Measurements from ENCODE around the gene TTC21A.

Gene TTC21A

DNA sequence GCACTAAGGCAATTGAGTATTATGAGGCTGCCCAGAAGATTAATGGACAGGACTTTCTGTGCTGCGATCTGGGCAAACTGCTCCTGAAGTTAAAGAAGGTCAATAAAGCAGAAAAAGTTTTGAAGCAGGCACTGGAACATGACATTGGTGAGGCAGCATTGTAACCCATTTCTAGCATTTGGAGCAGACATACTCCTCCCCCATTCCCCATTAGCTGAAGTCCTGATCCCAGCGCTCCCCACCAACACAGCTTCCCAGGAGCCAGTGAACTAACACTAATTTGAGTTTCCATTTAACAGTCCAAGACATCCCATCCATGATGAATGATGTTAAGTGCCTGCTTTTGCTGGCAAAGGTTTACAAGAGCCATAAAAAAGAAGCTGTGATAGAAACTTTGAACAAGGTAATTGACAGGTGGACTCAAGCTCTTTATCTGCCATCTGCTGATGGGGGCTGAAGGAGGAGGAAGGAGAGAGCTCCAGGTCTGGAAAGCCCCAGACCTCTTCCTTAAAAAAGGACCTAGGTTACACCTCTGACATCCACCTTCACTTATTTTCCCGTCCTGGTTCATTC, 23.3 kb downstream of the TTC21A start:
- H3K36me3 ChIP-seq (replicated peaks) = no peaks in the 10 kb centered on the region
- no peak overlapping the region for H3K4me3 ChIP-seq
- in situ Hi-C loops (cut with MboI; ENCODE audit: low sequenced_read_pairs) = no loop called here
- no peaks in the 10 kb centered on the region for H3K4me1 ChIP-seq
- no peak for DNase-seq (ENCODE audit: low spot score in 2 of 2)
- no peaks in the 10 kb centered on the region for H3K27me3 ChIP-seq (ENCODE audit: low read depth)
- H3K9me3 ChIP-seq = no peaks in the 10 kb centered on the region

- DNase-seq (ENCODE audit: low spot score in 2 of 2) = no peak
- Histone ChIP-seq H3K4me3 (no peak overlapping the region), H3K4me1 (no peaks in the 10 kb centered on the region), H3K36me3 (replicated peaks) (no peaks in the 10 kb centered on the region), H3K27me3 (ENCODE audit: low read depth) (no peaks in the 10 kb centered on the region), H3K9me3 (no peaks in the 10 kb centered on the region)
- in situ Hi-C loops (cut with MboI; ENCODE audit: low sequenced_read_pairs) = no loop called here
Measured at GRCh38 chr3:39132096-39133092, 24.9 kb downstream of the TTC21A start.

DNA sequence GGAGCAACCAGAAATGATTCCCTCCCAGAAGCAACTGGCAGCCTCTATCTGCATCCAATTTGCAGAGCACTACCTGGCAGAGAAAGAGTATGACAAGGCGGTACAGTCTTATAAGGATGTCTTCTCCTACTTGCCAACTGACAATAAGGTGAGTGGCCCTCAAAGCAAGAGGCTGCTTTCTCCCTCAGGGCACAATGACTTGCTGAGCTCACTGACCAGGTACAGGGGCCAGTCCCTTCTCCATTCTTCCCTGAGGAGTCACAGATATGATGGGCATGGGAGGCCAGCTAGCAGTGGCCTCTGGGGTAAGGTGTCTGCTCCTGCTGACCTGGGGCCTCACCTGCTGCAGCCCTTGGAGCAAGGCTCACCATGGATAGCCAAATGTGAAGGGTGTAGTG, 25.6 kb downstream of the TTC21A start:
- Histone ChIP-seq H3K4me3 (no peak overlapping the region), H3K9me3 (no peaks in the 10 kb centered on the region), H3K36me3 (replicated peaks) (no peaks in the 10 kb centered on the region), H3K27me3 (ENCODE audit: low read depth) (no peaks in the 10 kb centered on the region), H3K4me1 (no peaks in the 10 kb centered on the region)
- in situ Hi-C loops (cut with MboI; ENCODE audit: low sequenced_read_pairs) = no loop called here
- DNase-seq (ENCODE audit: low spot score in 2 of 2) = no peak

DNA sequence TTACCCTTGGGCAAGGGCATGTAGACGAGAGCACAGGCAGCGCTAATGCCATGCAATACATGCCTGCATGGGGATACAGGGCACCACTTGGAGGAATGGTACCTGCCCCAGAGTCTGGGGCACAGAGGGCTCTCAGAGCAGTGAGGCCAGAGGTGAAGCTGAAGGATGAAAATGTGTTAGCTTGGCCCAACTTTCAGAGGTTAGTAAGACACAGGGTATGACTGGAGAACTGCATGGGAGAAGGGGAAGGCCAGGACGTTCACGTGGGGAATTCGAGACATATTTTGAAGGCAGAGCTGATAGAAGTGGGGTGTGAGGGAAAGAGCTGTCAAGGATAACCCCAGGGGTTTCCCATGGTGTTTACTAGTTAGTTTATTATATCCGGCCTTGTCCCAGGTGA, 26.3 kb downstream of the TTC21A start:
- in situ Hi-C loops (cut with MboI; ENCODE audit: low sequenced_read_pairs) = no loop called here
- Histone ChIP-seq H3K27me3 (ENCODE audit: low read depth) (no peaks in the 10 kb centered on the region), H3K36me3 (replicated peaks) (no peaks in the 10 kb centered on the region), H3K9me3 (no peaks in the 10 kb centered on the region), H3K4me3 (no peak overlapping the region), H3K4me1 (no peaks in the 10 kb centered on the region)
- no peak for DNase-seq (ENCODE audit: low spot score in 2 of 2)

DNA sequence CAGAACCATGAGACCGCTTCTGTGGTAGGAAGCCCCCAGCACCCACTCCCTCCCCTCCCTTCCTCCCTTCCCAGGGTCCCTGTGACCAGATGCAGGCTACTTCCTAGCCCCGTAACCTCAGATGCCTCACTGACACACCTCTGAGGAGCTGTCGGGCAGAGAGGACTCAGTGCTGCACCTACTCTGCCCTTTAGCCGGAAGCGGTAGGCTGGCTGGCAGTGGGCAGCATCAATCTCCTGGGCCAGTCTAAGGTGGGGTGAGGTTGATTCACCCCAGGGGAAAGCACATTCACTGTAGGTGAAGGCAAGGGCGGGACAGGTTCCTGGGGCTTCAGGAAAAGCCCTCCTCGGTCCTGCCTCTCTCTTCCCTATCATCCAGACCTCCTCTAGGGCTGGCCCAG, 26.8 kb downstream of the TTC21A start:
- H3K36me3 ChIP-seq (replicated peaks) = no peaks in the 10 kb centered on the region
- DNase-seq (ENCODE audit: low spot score in 2 of 2) = no peak
- no peaks in the 10 kb centered on the region for H3K4me1 ChIP-seq
- H3K27me3 ChIP-seq (ENCODE audit: low read depth) = no peaks in the 10 kb centered on the region
- H3K4me3 ChIP-seq = no peak overlapping the region
- in situ Hi-C loops (cut with MboI; ENCODE audit: low sequenced_read_pairs) = no loop called here
- H3K9me3 ChIP-seq = no peaks in the 10 kb centered on the region

DNA sequence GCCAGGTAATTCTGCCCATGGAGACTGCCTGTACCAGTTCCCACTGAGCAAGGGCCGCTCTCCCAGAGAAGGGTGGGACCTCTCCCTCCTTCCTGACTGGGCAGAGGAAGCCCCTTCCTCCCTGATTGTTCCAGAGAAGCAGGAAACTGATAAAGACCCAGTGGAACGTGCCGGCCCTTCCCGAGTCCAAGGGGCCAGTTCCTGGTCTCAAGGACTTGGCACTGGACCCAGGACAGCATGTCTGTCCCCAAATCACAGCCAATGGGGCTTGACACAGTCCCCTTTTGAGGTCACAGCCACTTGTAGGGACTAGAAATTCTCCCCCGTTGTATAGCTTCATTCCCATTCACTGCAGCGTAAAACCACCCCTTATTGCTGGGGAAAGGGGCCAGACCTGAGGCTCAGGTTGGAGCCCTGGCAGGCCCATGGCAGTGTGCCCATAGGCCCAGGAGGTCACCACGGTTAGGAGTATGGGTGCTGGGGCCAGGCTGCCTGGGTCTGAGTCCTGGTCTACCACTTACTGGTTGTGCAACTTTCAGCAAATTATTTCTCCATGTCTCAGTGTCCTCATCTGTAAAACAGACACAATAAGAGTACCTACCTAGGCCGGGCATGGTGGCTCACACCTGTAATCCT, 27.8 kb downstream of the TTC21A start:
- no peaks in the 10 kb centered on the region for H3K27me3 ChIP-seq (ENCODE audit: low read depth)
- no peak for DNase-seq (ENCODE audit: low spot score in 2 of 2)
- no peaks in the 10 kb centered on the region for H3K36me3 ChIP-seq (replicated peaks)
- H3K4me3 ChIP-seq = no peak overlapping the region
- H3K9me3 ChIP-seq = no peaks in the 10 kb centered on the region
- no peaks in the 10 kb centered on the region for H3K4me1 ChIP-seq
- in situ Hi-C loops (cut with MboI; ENCODE audit: low sequenced_read_pairs) = no loop called here

DNA sequence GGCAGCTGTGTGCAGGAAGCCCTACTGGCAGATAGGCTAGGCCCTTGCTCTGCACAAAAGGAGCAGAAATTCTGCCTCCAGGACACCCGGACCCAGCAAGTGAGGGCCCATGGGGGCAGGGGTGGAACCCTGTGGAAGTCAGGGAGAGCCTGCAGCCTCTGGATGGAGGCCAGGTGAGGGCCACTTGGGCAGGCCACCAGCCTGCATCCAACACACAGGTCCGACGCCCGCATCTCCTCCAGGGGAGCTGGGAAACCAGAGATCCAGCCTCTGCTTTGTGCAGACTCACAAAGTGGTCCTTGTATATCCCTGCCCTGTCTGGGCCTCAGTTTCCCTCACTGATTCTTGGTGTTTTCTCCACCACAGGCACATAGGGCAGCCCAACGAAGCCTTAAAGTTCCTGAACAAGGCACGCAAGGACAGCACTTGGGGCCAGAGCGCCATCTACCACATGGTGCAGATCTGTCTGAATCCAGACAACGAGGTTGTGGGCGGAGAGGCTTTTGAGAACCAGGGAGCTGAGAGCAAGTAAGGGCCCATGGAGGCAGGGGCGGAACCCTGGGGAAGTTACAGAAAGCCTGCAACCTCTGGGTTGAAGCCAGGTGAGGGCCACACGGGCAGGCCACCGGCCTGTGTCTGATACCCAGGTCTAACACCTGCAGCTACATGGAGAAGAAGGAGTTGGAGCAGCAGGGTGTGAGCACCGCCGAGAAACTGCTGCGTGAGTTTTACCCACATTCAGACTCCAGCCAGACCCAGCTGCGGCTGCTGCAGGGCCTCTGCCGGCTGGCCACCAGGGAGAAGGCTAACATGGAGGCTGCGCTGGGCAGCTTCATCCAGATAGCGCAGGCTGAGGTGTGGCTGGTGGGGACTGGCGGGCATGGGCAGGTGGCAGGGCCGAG, 29.3 kb downstream of the TTC21A start:
- Histone ChIP-seq H3K9me3 (no peaks in the 10 kb centered on the region), H3K27me3 (ENCODE audit: low read depth) (no peaks in the 10 kb centered on the region), H3K4me3 (no peak overlapping the region), H3K36me3 (replicated peaks) (no peaks in the 10 kb centered on the region), H3K4me1 (no peaks in the 10 kb centered on the region)
- no peak for DNase-seq (ENCODE audit: low spot score in 2 of 2)
- in situ Hi-C loops (cut with MboI; ENCODE audit: low sequenced_read_pairs) = no loop called here

DNA sequence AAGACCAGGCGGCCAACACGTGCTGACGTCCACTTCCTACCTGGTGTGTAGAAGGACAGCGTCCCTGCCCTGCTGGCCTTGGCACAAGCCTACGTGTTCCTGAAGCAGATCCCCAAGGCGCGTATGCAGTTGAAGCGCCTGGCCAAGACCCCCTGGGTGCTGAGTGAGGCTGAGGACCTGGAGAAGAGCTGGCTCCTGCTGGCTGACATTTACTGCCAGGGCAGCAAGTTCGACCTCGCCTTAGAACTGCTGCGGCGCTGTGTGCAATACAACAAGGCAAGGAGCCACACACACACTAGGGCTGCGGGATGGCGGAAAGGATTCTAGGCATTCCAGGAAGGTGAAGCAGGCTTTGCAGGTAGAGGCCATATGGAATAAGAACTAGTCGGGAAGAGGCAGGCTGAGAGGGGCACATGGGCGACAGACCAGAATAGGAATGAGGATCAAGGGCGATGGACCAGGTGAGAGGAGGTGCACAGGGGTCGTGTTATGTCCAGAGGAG, 30.0 kb downstream of the TTC21A start:
- H3K4me1 ChIP-seq = no peaks in the 10 kb centered on the region
- in situ Hi-C loops (cut with MboI; ENCODE audit: low sequenced_read_pairs) = no loop called here
- no peak for DNase-seq (ENCODE audit: low spot score in 2 of 2)
- H3K27me3 ChIP-seq (ENCODE audit: low read depth) = no peaks in the 10 kb centered on the region
- no peaks in the 10 kb centered on the region for H3K9me3 ChIP-seq
- H3K4me3 ChIP-seq = no peak overlapping the region
- peaks cover under 1% of the 10 kb centered on the region; the same call in 1 of the 2 replicates for H3K36me3 ChIP-seq (replicated peaks)

DNA sequence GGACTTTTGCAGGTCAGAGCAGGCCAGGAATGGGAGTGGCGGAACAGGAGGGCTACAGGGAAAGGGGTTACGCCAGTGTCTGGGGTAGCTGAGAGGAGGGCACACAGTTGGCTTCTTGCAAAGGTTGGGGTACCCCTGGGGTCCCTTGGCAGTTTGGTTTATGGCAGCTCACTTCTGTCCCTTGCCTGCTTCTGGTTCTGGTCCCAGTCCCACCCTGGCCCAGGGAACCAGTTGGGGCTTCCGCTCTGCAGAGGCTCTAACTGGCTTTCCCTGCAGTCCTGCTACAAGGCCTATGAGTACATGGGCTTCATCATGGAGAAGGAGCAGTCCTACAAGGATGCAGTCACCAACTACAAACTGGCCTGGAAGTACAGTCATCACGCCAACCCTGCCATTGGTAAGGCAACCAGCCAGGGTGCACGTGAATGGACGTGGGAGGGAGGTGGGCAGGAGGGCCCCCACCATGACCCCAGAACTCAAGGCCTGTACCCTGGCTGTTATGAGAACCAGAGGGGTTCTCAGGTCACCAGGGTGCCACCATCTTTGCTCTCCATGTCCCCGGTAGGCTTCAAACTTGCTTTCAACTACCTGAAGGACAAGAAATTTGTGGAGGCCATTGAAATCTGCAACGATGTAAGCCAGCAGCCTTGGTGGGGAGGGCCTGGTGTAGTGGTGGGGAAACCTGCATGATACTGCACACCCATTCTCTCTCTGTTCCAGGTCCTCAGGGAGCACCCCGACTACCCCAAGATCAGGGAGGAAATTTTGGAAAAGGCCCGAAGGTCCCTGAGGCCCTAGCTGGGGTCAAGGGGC, 30.7 kb downstream of the TTC21A start:
- H3K4me3 ChIP-seq = no peak overlapping the region
- peaks cover 5% of the 10 kb centered on the region for H3K36me3 ChIP-seq (replicated peaks)
- no peaks in the 10 kb centered on the region for H3K27me3 ChIP-seq (ENCODE audit: low read depth)
- no peaks in the 10 kb centered on the region for H3K9me3 ChIP-seq
- no peak for DNase-seq (ENCODE audit: low spot score in 2 of 2)
- no peaks in the 10 kb centered on the region for H3K4me1 ChIP-seq
- in situ Hi-C loops (cut with MboI; ENCODE audit: low sequenced_read_pairs) = no loop called here

- Histone ChIP-seq H3K27me3 (ENCODE audit: low read depth) (no peaks in the 10 kb centered on the region), H3K36me3 (replicated peaks) (peaks cover 8% of the 10 kb centered on the region), H3K4me3 (no peak overlapping the region), H3K4me1 (no peaks in the 10 kb centered on the region), H3K9me3 (no peaks in the 10 kb centered on the region)
- no peak for DNase-seq (ENCODE audit: low spot score in 2 of 2)
- in situ Hi-C loops (cut with MboI; ENCODE audit: low sequenced_read_pairs) = no loop called here
Measured at GRCh38 chr3:39138804-39139415, 31.4 kb downstream of the TTC21A start.

DNA sequence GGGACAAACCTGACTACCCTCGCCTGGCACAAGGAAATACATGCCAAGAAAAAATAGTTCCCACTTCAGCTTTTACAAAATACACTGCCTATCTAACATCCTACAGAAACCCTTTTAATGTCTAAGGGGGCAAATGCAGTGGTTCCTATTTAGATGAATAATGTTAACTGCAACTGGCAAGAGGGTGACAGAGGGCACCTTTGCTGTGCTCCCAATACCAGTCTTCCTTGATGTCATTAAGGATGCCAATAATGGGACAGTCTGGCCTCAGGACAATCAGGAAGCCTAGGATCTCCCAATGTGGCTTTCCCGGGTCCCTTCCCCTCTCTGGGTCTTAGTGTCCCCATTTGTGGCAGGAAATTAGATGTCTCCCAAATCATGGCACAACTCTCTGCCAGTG, 32.0 kb downstream of the TTC21A start:
- Histone ChIP-seq H3K36me3 (replicated peaks) (peaks cover 8% of the 10 kb centered on the region), H3K4me3 (no peak overlapping the region), H3K4me1 (no peaks in the 10 kb centered on the region), H3K27me3 (ENCODE audit: low read depth) (no peaks in the 10 kb centered on the region), H3K9me3 (no peaks in the 10 kb centered on the region)
- no peak for DNase-seq (ENCODE audit: low spot score in 2 of 2)
- in situ Hi-C loops (cut with MboI; ENCODE audit: low sequenced_read_pairs) = no loop called here

GRCh38 chr3:39140341-39140971, 33.0 kb downstream of the TTC21A start:
- H3K4me1 ChIP-seq = no peaks in the 10 kb centered on the region
- no peak for DNase-seq (ENCODE audit: low spot score in 2 of 2)
- H3K4me3 ChIP-seq = no peak overlapping the region
- H3K27me3 ChIP-seq (ENCODE audit: low read depth) = no peaks in the 10 kb centered on the region
- H3K9me3 ChIP-seq = no peaks in the 10 kb centered on the region
- in situ Hi-C loops (cut with MboI; ENCODE audit: low sequenced_read_pairs) = no loop called here
- peaks cover 9% of the 10 kb centered on the region for H3K36me3 ChIP-seq (replicated peaks)
